Superior temporal gyrus (tissue), 1 donor: ENCODE data around the gene SLC4A2.

Experiments
- DNase-seq: peaks from one replicate; pipeline ENCODE4 v3.0.0-alpha.2; 2016; ENCODE audit errors: extremely low spot score

The SLC4A2 gene

GRCh38 chr7:151062399-151063211, 3.2 kb downstream of the SLC4A2 start:
- no peak for DNase-seq

GRCh38 chr7:151063212-151063561, 3.8 kb downstream of the SLC4A2 start:
- no peak for DNase-seq

DNA sequence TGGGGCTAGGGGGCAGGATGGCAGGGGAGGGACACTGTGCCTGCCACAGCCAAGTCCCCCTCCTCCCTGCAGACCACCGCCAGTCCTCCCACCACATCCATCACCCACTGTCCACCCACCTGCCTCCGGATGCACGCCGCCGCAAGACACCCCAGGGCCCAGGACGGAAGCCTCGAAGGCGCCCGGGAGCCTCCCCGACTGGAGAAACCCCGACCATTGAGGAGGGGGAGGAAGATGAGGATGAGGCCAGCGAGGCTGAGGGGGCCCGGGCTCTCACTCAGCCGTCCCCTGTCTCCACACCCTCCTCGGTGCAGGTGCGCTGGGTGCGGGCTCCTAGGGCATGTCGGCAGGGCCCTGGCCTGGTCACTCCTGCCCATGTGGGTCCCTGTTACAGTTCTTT, 5.1 kb downstream of the SLC4A2 start:
- no peak for DNase-seq

GRCh38 chr7:151064993-151065392, 5.6 kb downstream of the SLC4A2 start:
- DNase-seq: no peak

GRCh38 chr7:151065516-151065915, 6.1 kb downstream of the SLC4A2 start:
- no peak for DNase-seq

DNA sequence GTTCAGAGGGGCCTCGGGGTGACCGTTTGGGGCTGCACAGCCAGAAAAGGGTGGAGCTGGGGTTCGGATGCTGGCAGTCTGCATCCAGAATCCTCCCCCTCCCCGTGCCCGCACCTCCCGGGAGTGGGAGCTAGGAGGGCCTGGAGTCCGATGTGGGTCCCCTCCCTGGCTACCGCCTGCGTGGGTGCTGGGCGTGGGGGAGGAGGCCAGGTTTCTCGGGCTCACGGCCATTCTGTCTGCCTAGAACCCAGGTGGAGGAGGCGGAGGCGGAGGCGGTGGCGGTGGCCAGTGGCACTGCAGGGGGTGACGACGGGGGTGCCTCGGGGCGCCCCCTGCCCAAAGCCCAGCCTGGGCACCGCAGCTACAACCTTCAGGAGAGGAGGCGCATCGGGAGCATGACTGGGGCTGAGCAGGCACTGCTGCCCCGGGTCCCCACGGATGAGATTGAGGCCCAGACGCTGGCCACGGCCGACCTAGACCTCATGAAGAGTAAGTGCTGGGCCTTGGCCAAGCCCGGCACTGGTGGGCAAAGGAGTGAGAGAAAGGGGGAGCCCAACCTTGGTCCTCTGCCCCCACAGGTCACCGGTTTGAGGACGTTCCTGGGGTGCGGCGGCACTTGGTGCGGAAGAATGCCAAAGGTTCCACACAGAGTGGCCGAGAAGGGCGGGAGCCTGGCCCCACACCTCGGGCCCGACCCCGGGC, 7.0 kb downstream of the SLC4A2 start:
- DNase-seq: no peak

GRCh38 chr7:151068069-151068773, 8.8 kb downstream of the SLC4A2 start:
- DNase-seq: no peak

- no peak for DNase-seq
Observed at GRCh38 chr7:151069841-151070573, 10.6 kb downstream of the SLC4A2 start.

DNA sequence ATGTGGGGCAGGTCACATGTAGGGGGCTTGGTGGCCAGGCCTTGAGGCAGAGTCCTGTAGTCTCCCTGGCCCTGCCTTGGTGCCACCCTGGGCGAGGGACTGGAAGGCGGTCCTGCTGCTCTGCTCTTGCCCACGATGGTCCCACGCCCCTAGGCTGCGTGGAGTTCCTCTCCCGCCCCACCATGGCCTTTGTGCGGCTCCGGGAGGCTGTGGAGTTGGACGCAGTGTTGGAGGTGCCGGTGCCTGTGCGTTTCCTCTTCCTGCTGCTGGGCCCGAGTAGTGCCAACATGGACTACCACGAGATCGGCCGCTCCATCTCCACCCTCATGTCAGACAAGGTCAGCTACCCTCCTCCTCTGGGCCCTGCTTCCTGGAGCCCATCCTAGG, 11.2 kb downstream of the SLC4A2 start:
- DNase-seq: no peak

DNA sequence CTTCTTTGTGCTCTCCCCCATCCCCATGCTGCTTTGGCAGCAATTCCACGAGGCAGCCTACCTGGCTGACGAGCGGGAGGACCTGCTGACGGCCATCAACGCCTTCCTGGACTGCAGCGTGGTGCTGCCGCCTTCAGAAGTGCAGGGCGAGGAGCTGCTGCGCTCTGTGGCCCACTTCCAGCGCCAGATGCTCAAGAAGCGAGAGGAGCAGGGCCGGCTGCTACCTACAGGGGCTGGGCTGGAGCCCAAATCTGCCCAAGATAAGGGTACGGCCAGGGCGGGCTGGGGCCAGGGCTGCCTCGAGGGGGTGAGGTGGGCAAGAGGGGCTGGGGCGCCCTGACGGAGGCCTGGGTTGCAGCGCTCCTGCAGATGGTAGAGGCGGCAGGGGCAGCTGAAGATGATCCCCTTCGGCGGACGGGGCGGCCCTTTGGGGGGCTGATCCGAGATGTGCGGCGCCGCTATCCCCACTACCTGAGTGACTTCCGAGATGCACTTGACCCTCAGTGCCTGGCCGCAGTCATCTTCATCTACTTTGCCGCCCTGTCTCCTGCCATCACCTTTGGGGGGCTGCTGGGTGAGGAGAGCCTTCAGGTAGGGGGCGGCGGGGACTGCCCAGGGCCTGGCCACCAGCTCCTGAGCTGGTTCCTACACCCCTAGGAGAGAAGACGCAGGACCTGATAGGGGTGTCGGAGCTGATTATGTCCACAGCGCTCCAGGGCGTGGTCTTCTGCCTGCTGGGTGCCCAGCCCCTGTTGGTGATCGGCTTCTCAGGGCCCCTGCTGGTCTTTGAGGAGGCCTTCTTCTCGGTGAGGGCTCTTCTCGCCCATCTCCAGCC, 11.9 kb downstream of the SLC4A2 start:
- no peak for DNase-seq

DNA sequence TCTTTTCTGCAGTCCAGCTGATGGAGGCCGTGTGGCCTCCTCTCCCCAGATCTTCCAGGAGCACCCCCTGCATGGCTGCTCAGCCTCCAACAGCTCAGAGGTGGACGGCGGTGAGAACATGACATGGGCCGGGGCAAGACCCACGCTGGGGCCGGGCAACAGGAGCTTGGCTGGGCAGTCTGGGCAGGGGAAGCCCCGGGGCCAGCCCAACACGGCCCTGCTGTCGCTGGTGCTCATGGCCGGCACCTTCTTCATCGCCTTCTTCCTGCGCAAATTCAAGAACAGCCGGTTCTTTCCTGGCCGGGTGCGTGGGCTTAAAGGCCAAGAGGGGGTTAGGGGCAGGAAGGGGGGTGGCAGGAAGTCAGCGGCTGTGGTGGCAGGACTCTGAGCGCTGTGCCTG, 14.6 kb downstream of the SLC4A2 start:
- DNase-seq: no peak

- no peak for DNase-seq
Observed at GRCh38 chr7:151074817-151075661, 15.7 kb downstream of the SLC4A2 start.

DNA sequence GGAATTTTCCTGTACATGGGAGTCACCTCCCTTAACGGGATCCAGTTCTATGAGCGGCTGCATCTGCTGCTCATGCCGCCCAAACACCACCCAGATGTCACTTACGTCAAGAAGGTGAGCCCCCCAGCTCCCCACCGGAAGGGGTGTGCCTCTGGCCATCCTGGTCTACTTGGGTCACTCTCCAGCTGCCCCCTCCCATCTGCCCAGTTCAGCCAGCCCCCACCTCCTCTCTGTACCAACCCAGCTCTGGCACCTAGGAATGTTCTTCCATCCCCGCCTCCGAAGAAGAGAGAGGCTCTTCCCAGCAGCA, 16.2 kb downstream of the SLC4A2 start:
- DNase-seq: no peak

- DNase-seq: no peak
Observed at GRCh38 chr7:151075978-151076426, 16.6 kb downstream of the SLC4A2 start.

GRCh38 chr7:151076863-151077704, 17.7 kb downstream of the SLC4A2 start:
- no peak for DNase-seq

- no peak for DNase-seq
Observed at GRCh38 chr7:151077705-151078232, 18.4 kb downstream of the SLC4A2 start.

- DNase-seq: no peak
Observed at GRCh38 chr7:151078233-151079040, 19.0 kb downstream of the SLC4A2 start.

DNA sequence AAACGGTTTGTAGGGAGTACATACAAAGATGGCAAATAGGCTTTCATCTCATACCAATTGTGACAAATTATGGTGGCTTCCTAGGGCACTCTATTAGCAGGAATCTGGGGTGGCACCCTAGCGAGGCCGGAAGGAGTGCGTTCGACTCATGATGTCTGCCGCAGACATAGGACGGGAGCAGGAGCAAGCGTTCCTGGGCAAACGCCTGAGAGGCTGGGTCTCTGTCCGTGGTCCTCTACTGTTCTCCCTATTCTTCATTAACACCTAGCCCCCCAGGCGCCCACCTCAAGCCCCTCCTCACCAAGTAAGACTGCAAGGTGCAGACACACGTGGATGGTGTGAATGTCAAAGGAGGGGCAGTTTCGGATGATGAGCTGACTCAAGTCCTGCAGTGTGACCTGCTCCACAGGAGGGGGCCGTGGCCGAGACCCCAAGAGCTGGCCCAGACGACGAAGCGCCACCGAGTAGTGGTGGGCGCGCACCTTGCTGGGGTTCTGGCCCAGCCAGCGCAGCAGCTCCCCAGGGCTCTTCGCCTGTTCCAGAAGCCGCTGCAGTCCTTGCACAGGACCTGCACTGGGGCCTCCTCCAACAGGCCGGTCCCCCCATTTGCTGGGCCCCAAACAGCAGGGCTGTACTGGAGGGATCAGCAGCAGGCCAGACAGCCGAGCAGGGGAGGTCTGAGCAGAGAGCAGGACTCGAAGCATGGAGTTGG, 20.0 kb downstream of the SLC4A2 start:
- no peak for DNase-seq
